ENCODE measurements around the gene KIDINS220.

- TF ChIP-seq, protein P1, sequence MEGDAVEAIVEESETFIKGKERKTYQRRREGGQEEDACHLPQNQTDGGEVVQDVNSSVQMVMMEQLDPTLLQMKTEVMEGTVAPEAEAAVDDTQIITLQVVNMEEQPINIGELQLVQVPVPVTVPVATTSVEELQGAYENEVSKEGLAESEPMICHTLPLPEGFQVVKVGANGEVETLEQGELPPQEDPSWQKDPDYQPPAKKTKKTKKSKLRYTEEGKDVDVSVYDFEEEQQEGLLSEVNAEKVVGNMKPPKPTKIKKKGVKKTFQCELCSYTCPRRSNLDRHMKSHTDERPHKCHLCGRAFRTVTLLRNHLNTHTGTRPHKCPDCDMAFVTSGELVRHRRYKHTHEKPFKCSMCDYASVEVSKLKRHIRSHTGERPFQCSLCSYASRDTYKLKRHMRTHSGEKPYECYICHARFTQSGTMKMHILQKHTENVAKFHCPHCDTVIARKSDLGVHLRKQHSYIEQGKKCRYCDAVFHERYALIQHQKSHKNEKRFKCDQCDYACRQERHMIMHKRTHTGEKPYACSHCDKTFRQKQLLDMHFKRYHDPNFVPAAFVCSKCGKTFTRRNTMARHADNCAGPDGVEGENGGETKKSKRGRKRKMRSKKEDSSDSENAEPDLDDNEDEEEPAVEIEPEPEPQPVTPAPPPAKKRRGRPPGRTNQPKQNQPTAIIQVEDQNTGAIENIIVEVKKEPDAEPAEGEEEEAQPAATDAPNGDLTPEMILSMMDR (IDR thresholded peaks at IDR 0.05) = no peak
- TF ChIP-seq EP300 (IDR thresholded peaks at IDR 0.05) = no peak
- no peak for TF ChIP-seq POLR2A (IDR thresholded peaks at IDR 0.05)
Measured at GRCh38 chr2:8858264-8858663, 20.9 kb upstream of the KIDINS220 start.

All from ovary (tissue), 3 donors.